Endodermal cell (in vitro differentiated cells): Measurements from ENCODE around the gene CCL21. TPM values are rescaled to one million over a fixed set of nuclear protein-coding genes. Genes with fewer than 3 reads are reported as not detected.

Experiments
- DNase-seq: peaks from one replicate; pipeline ENCODE4 v3.0.0-alpha.2; 2017
- H3K27ac ChIP-seq: 2 replicates; pipeline ENCODE4 v1.5.1; 2013; ENCODE audit warnings: mild to moderate bottlenecking, low read depth, low read length, moderate library complexity
- H3K27me3 ChIP-seq: 2 replicates; pipeline ENCODE4 v1.6.1; 2013; ENCODE audit warnings: mild to moderate bottlenecking, low read length, moderate library complexity; ENCODE audit not compliant: insufficient read depth, control insufficient read depth, poor library complexity, severe bottlenecking
- H3K36me3 ChIP-seq: 2 replicates; pipeline ENCODE4 v1.7.0; 2013; ENCODE audit warnings: mild to moderate bottlenecking, low read length, moderate library complexity; ENCODE audit not compliant: control insufficient read depth, insufficient read depth
- H3K4me1 ChIP-seq: one replicate; pipeline ENCODE4 v1.7.0; 2013; ENCODE audit warnings: low read length; ENCODE audit not compliant: control insufficient read depth, insufficient read depth
- H3K4me3 ChIP-seq: 2 replicates; pipeline ENCODE4 v1.5.1; 2013; ENCODE audit warnings: mild to moderate bottlenecking, low read length, moderate library complexity
- H3K9ac ChIP-seq: 2 replicates; pipeline ENCODE4 v1.6.1; 2013; ENCODE audit warnings: mild to moderate bottlenecking, low read length, moderate library complexity; ENCODE audit not compliant: poor library complexity, severe bottlenecking; ENCODE audit errors: extremely low read depth
- H3K9me3 ChIP-seq: 2 replicates; pipeline ENCODE4 v1.6.1; 2013; ENCODE audit warnings: mild to moderate bottlenecking, low read length, moderate library complexity; ENCODE audit not compliant: control insufficient read depth
- H3K27ac Mint-ChIP-seq: 2 replicates; pipeline ENCODE4 v1.8.0; 2020; ENCODE audit warnings: mixed read lengths
- H3K27me3 Mint-ChIP-seq: 2 replicates; pipeline ENCODE4 v1.8.0; 2021; ENCODE audit warnings: mild to moderate bottlenecking, mixed read lengths; ENCODE audit not compliant: insufficient read depth
- H3K36me3 Mint-ChIP-seq: 2 replicates; pipeline ENCODE4 v1.8.0; 2020; ENCODE audit warnings: low read depth, mixed read lengths
- H3K4me1 Mint-ChIP-seq: 2 replicates; pipeline ENCODE4 v1.8.0; 2020; ENCODE audit warnings: mixed read lengths
- H3K4me3 Mint-ChIP-seq: 2 replicates; pipeline ENCODE4 v1.8.0; 2020; ENCODE audit warnings: mild to moderate bottlenecking, moderate library complexity, mixed read lengths
- H3K9me3 Mint-ChIP-seq: 2 replicates; pipeline ENCODE4 v1.8.0; 2020; ENCODE audit warnings: mild to moderate bottlenecking, mixed read lengths
- CTCF ChIP-seq: fragments of 200-600 bp; sonication (generic); conservative IDR thresholded peaks from 2 replicates; pipeline ENCODE4 v1.5.0; 2021; ENCODE audit warnings: antibody characterized with exemption, mild to moderate bottlenecking
- WGBS, 2 experiments: methylation state at CpG; one replicate each; pipeline versions ENCODE4 v1.1.5 to v1.1.7; 2013; ENCODE audit warnings: missing lambda C conversion rate in 2 of 2, mixed read lengths in 1 of 2; ENCODE audit not compliant: insufficient coverage in 1 of 2, insufficient read length in 1 of 2; 5-methylcytosine and 5-hydroxymethylcytosine counted together
- total RNA-seq, 2 donors: library from RNA; stranded (reverse); fragmentation: NEBNext Ultra II Directional in 1 of 2; extraction: Animal tissue kit (Norgen Biotek cat#: 25700) in 1 of 2; gene quantifications; 2 replicates in 1 of 2; 3 replicates in 1 of 2; pipeline ENCODE4 v1.2.1, GENCODE V29; 2021

CCL21 gene
- total RNA-seq, 2 donors from 2014 or later = not detected

DNA sequence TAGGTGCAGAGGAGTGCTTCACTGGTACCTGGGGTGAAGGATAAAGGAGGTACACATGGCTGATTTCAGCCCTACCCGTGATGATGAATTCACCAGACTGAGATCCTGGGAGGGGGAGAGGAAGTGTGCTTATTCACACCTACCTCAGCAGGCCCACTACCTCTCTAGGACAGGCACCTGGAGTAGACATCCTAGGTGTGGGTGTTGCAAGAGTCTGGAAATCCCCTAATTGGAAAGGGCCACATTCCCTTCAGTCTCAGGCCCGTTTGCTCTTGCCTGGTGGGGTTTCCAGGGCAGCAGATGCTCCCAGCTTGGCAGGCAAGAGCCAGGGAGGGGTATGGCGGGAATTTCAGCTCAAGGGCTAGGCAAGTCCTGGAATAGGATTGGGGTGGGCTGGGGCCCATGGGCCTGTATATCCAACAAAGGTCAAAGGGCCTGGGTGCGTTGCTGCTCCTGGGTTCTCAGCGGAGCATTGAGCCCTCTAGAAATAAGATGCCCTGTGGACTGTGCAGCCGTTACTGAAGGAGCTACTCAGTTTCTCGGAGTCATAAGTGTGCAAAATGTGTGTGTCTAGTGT, 5.8 kb upstream of the CCL21 start:
- Histone ChIP-seq H3K36me3 (no peaks in the 10 kb centered on the region), H3K4me1 (no peaks in the 10 kb centered on the region), H3K4me3 (no peak overlapping the region), H3K9me3 (no peaks in the 10 kb centered on the region), H3K27ac (no peak overlapping the region), H3K9ac (no peak overlapping the region), H3K27me3 (peaks cover 20% of the 10 kb centered on the region)
- no peak for TF ChIP-seq CTCF
- Mint-ChIP-seq H3K9me3 (no peaks in the 10 kb centered on the region), H3K4me1 (peaks cover 16% of the 10 kb centered on the region), H3K27ac (no peak overlapping the region), H3K27me3 (peaks cover 29% of the 10 kb centered on the region), H3K36me3 (no peaks in the 10 kb centered on the region), H3K4me3 (no peak overlapping the region)
- DNase-seq = no peak
- WGBS, 2 experiments = 74 to 92% methylated on average over 3 to 7 of the region's 7 CpGs

GRCh38 chr9:34714007-34714406, 4.1 kb upstream of the CCL21 start:
- H3K4me3 ChIP-seq = no peak overlapping the region
- peaks cover 16% of the 10 kb centered on the region for H3K4me1 Mint-ChIP-seq
- H3K9me3 Mint-ChIP-seq = no peaks in the 10 kb centered on the region
- no peak overlapping the region for H3K4me3 Mint-ChIP-seq
- H3K27me3 Mint-ChIP-seq = peaks cover 23% of the 10 kb centered on the region
- no peaks in the 10 kb centered on the region for H3K4me1 ChIP-seq
- H3K36me3 ChIP-seq = no peaks in the 10 kb centered on the region
- no peak for TF ChIP-seq CTCF
- no peak for DNase-seq
- no peak overlapping the region for H3K27ac Mint-ChIP-seq
- H3K9ac ChIP-seq = no peak overlapping the region
- peaks cover 20% of the 10 kb centered on the region for H3K27me3 ChIP-seq
- no peak overlapping the region for H3K27ac ChIP-seq
- no peaks in the 10 kb centered on the region for H3K9me3 ChIP-seq
- H3K36me3 Mint-ChIP-seq = no peaks in the 10 kb centered on the region

- Mint-ChIP-seq H3K27me3 (peaks cover 23% of the 10 kb centered on the region), H3K36me3 (no peaks in the 10 kb centered on the region), H3K27ac (no peak overlapping the region), H3K9me3 (no peaks in the 10 kb centered on the region), H3K4me1 (peaks cover 16% of the 10 kb centered on the region), H3K4me3 (no peak overlapping the region)
- no peak for TF ChIP-seq CTCF
- no peak for DNase-seq
- no peaks in the 10 kb centered on the region for H3K4me1 ChIP-seq
- no peak overlapping the region for H3K9ac ChIP-seq
- H3K36me3 ChIP-seq = no peaks in the 10 kb centered on the region
- no peak overlapping the region for H3K4me3 ChIP-seq
- 70% methylated on average over 1 of the region's 1 CpG; no CpG with 5 or more reads in 1 of the 2 experiments for WGBS, 2 experiments
- no peak overlapping the region for H3K27ac ChIP-seq
- H3K9me3 ChIP-seq = no peaks in the 10 kb centered on the region
- peaks cover 20% of the 10 kb centered on the region for H3K27me3 ChIP-seq
Observed at GRCh38 chr9:34712140-34712539, 2.2 kb upstream of the CCL21 start.
